Panc1 (cell line): ENCODE measurements around the gene SLC52A3.

Experiments
- CTCF ChIP-seq: fragments of 450-650 bp; IDR thresholded peaks from 2 replicates; pipeline ENCODE4 v1.5.1; 2017; ENCODE audit warnings: mild to moderate bottlenecking
- POLR2AphosphoS5 ChIP-seq: IDR thresholded peaks from 2 replicates; pipeline ENCODE4 v1.6.1; 2012; ENCODE audit warnings: mild to moderate bottlenecking, low read depth, low read length, moderate library complexity
- REST ChIP-seq, 2 experiments: IDR thresholded peaks; 2 replicates each; pipeline ENCODE4 v1.6.1; 2011 to 2012; ENCODE audit warnings: low read depth in 2 of 2, control low read depth in 1 of 2, low read length in 1 of 2, mild to moderate bottlenecking in 1 of 2, moderate library complexity in 1 of 2; ENCODE audit not compliant: insufficient read depth in 1 of 2
- SIN3A ChIP-seq: IDR thresholded peaks from 2 replicates; pipeline ENCODE4 v1.6.1; 2012; ENCODE audit warnings: low read depth, mild to moderate bottlenecking, low read length, moderate library complexity, borderline replicate concordance; ENCODE audit not compliant: insufficient read depth

- TF ChIP-seq CTCF (no peak), POLR2AphosphoS5 (no peak), REST (IDR thresholded peaks at IDR 0.05; ENCODE audit: insufficient read depth in 1 of 2, low read depth in 2 of 2, low read length in 1 of 2) (no peak), SIN3A (no peak)
Observed at GRCh38 chr20:755941-756340, 12.4 kb downstream of the SLC52A3 start.
